Parathyroid adenoma (tissue), 2 donors: ENCODE measurements around the gene NELFB.

Experiments used
- H2AFZ ChIP-seq: fragments of 300-600 bp; sonication (generic); one replicate; pipeline ENCODE4 v1.7.0; 2017; ENCODE audit warnings: antibody characterized with exemption, mild to moderate bottlenecking
- H3K27ac ChIP-seq: fragments of 300-600 bp; sonication (generic); one replicate; pipeline ENCODE4 v1.7.0; 2017
- H3K27me3 ChIP-seq: fragments of 300-600 bp; sonication (generic); one replicate; pipeline ENCODE4 v1.7.0; 2017; ENCODE audit warnings: low read length; ENCODE audit not compliant: control insufficient read depth, insufficient read depth
- H3K36me3 ChIP-seq: fragments of 300-600 bp; sonication (generic); one replicate; pipeline ENCODE4 v1.7.0; 2017; ENCODE audit warnings: low read length; ENCODE audit not compliant: control insufficient read depth, insufficient read depth
- H3K4me1 ChIP-seq: fragments of 300-600 bp; sonication (generic); one replicate; pipeline ENCODE4 v1.7.0; 2017; ENCODE audit warnings: control low read depth
- H3K4me2 ChIP-seq: fragments of 300-600 bp; sonication (generic); one replicate; pipeline ENCODE4 v1.7.0; 2017; ENCODE audit warnings: low read length
- H3K4me3 ChIP-seq: fragments of 300-600 bp; sonication (generic); one replicate; pipeline ENCODE4 v1.7.0; 2017; ENCODE audit warnings: low read depth, low read length
- H3K79me2 ChIP-seq: fragments of 300-600 bp; sonication (generic); one replicate; pipeline ENCODE4 v1.7.0; 2017; ENCODE audit warnings: control low read depth
- H3K9ac ChIP-seq: fragments of 300-600 bp; sonication (generic); one replicate; pipeline ENCODE4 v1.7.0; 2017; ENCODE audit warnings: mild to moderate bottlenecking
- H3K9me3 ChIP-seq: fragments of 300-600 bp; sonication (generic); one replicate; pipeline ENCODE4 v1.7.0; 2017; ENCODE audit warnings: low read length; ENCODE audit not compliant: control insufficient read depth
- CTCF ChIP-seq: fragments of 300-600 bp; sonication (generic); IDR thresholded peaks from one replicate; pipeline ENCODE4 v1.7.0; 2017; ENCODE audit warnings: antibody characterized with exemption, mild to moderate bottlenecking
- donor health status: primary hyperparathyroidism.

The NELFB gene

GRCh38 chr9:137321726-137322361 lies 66.7 kb downstream of the NELFB start:
- H3K9me3 ChIP-seq: no peaks in the 10 kb centered on the region
- no peak overlapping the region for H3K27ac ChIP-seq
- H3K36me3 ChIP-seq: no peaks in the 10 kb centered on the region
- H3K4me2 ChIP-seq: no peak overlapping the region
- H3K27me3 ChIP-seq: no peaks in the 10 kb centered on the region
- no peak for TF ChIP-seq CTCF
- no peak overlapping the region for H3K9ac ChIP-seq
- H3K4me1 ChIP-seq: no peaks in the 10 kb centered on the region
- no peak overlapping the region for H2AFZ ChIP-seq
- H3K79me2 ChIP-seq: no peaks in the 10 kb centered on the region
- no peak overlapping the region for H3K4me3 ChIP-seq
